Motor neuron (in vitro differentiated cells): ENCODE results near the gene CPED1. TPM values are rescaled to one million over a fixed set of nuclear protein-coding genes. Genes with fewer than 3 reads are reported as not detected.
A peak's percentile ranks its signal among the peaks of the same experiment; 100 is the strongest.

Experiments used
- ATAC-seq, 8 experiments: fragments of 200-7000 bp; cut with Tn5 transposase; replicated peaks in 6 of 8; 2 replicates each; pipeline ENCODE4 v1.8.0; 2021; ENCODE audit warnings: mild to moderate bottlenecking in 8 of 8, moderate library complexity in 8 of 8
- H3K27ac ChIP-seq, 2 donors: fragments of 250-450 bp; sonication (Bioruptor Pico); 2 replicates each; pipeline ENCODE4 v1.9.0; 2021; ENCODE audit warnings: antibody characterized with exemption in 2 of 2, mild to moderate bottlenecking in 2 of 2, moderate library complexity in 1 of 2
- H3K4me1 ChIP-seq, 2 donors: fragments of 250-450 bp; sonication (Bioruptor Pico); replicated peaks in 1 of 2; 2 replicates each; pipeline ENCODE4 v1.6.1; 2021; ENCODE audit warnings: antibody characterized with exemption in 2 of 2, mild to moderate bottlenecking in 2 of 2, moderate library complexity in 1 of 2
- H3K4me3 ChIP-seq, 5 donors: fragments of 250-450 bp; sonication (Bioruptor Pico); 2 replicates each; pipeline ENCODE4 v1.9.0; 2021; ENCODE audit warnings: antibody characterized with exemption in 5 of 5, mild to moderate bottlenecking in 5 of 5, moderate library complexity in 4 of 5
- WGBS, 10 experiments: fragments of 450-650 bp; shearing (Covaris generic); methylation state at CpG; one replicate each; pipeline ENCODE4 v1.0.0; 2022; 5-methylcytosine and 5-hydroxymethylcytosine counted together
- in situ Hi-C, 9 experiments: fragments of 400-800 bp; cut with MboI; loops; one replicate each; pipeline ENCODE4 v1.15.0; 2021; ENCODE audit warnings: low sequenced_read_pairs in 9 of 9, low pct_unique_long_range_greater_than_20kb in 2 of 9; ENCODE audit not compliant: unreplicated experiment in 9 of 9
- total RNA-seq, 8 experiments: library from RNA; unstranded; fragments of 300-600 nt; gene quantifications; 2 replicates each; pipeline versions ENCODE4 v1.2.3 to v1.2.4, GENCODE V29; 2022

Gene CPED1
- 10 to 100 TPM in 1 of 8 experiments, 1 to 10 TPM in 1, under 1 TPM in 5, not detected in 1; 0.05 to 21.8 (median 0.47) TPM for total RNA-seq

DNA sequence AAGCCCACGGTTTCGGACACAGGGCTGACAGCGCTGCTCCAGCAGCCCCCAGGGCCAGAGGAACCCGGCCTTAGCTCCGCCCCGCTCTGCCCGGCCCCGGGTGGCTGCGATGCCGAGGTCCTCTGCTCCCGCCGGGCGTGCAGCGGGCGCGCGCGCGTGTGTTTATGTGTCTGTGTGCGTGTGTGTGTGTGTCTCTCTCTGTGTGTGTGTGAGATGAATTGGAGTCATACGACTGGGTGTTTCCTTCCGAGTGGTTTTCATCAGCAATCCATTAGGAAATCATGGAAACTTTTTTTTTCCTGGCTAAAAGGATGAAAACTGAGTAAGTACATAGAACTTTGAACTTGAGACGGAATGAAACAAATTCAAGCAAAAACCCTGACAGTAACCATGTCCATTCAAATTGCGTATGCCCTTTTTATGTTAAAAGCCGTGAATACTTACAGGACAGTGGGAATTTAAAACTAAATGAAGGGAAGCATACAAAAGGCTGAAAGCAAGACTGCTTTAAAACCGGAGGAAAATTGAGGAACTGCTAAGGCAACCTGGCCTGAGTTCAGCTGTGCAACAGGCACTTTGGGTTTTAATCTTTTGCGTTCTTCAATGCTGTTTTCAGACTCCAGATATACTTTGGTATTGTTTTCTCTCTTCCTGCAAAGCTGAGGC is at the start of gene CPED1:
Gene CPED1, plus strand, starts transcription at position 121 of the 666 bp plus-strand sequence. CDS start 911 bp downstream, outside the sequence.
- peak; percentile 53 to 97 (median 94) for ATAC-seq
- H3K4me1 ChIP-seq = no peaks in the 10 kb centered on the region
- in situ Hi-C loops = loop anchor here in 3 of 9 experiments (10.0 to 25.0 kb wide), 3 partner anchors 99 to 349 kb away; partner anchors contain the start of gene WNT16 (in 1 of the 3)
- WGBS, 10 experiments = 0 to 61% (median 5%) methylated on average over 1 to 14 of the region's 27 CpGs; no CpG with 5 or more reads in 2 of the 10 experiments
- H3K4me3 ChIP-seq = peak within 1 kb of the TSS; percentile 21 to 33 (median 28)
- no peak within 1 kb of the TSS for H3K27ac ChIP-seq

DNA sequence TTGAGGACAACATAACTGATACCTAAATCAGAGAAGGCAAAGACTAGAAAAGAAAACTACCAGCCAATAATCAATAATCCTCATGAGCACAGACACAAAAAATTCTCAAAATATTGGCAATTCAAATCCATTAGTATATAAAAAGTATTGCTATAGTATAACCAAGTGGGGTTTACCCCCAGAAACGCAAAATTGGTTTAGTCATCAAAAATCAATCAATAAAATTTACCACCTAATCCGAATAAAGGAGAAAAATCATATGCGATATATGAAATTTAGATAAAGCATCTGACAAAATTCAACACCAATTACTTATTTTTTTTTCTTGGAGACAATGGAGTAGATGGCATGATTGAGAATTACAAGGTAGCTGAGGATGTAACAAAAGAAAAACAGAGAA is 49.2 kb upstream of the CPED1 start:
- in situ Hi-C loops = loop anchor here in 3 of 9 experiments (10.0 to 25.0 kb wide), 2 partner anchors 127 to 135 kb away; no protein-coding TSS in a partner anchor
- 41 to 87% (median 77%) methylated on average over 1 to 3 of the region's 3 CpGs for WGBS, 10 experiments
- H3K4me3 ChIP-seq = no peak overlapping the region
- no peak for ATAC-seq
- no peaks in the 10 kb centered on the region for H3K4me1 ChIP-seq
- H3K27ac ChIP-seq = no peak overlapping the region

DNA sequence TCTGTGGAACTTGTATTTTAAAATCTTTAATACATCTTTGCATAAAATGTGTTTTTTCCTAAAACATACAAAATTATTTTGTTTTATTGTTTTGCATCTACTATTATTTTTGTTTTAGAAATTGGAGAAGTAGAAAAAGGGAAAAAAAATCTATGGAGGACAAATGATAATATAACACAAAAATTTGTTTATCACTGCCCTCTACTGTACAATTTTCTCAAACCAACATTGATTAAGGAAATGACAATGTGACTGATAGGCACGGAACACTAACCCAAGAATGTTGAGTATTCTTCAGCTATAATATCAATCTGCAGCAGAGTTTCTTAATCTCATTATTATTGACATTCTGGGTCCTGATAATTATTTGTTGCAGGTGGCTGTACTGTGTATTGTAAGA is 47.4 kb upstream of the CPED1 start:
- in situ Hi-C loops = loop anchor here in 2 of 9 experiments (25.0 kb wide), 1 partner anchor 129 kb away; no protein-coding TSS in a partner anchor
- peak in 3 of 8 experiments; percentile 47 to 67 (median 49) for ATAC-seq
- 0 to 100% (median 47%) methylated on average over 1 of the region's 1 CpG; no CpG with 5 or more reads in 2 of the 10 experiments for WGBS, 10 experiments

DNA sequence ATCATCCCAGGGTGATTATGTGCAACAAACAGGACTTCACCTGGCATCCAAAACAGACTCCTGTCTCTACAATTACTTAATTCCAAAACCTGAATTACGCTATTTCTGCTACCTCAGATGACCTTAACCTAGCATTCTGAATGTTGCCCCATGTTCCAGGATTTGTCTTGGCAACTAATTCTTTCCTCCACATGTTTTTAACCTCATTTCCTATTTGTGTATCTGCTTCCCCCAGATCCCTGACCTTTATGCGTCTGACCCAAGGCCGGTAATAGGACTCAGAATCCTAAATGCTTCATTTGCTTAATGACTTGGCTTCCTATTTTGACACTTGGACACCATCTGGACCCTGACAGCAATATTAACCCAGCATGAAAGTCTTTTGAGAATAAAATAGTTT is 46.7 kb upstream of the CPED1 start:
- Histone ChIP-seq H3K27ac (no peak overlapping the region), H3K4me3 (no peak overlapping the region), H3K4me1 (peaks cover 0 to 3% of the 10 kb centered on the region in 2 donors)
- WGBS, 10 experiments = 32 to 90% (median 47%) methylated on average over 2 to 3 of the region's 3 CpGs; no CpG with 5 or more reads in 3 of the 10 experiments
- in situ Hi-C loops = loop anchor here in 2 of 9 experiments (25.0 kb wide), 1 partner anchor 130 kb away; no protein-coding TSS in a partner anchor
- no peak for ATAC-seq

More for the DNA sequence above, 47.4 kb upstream of the CPED1 start:
- Histone ChIP-seq H3K4me3 (no peak overlapping the region), H3K27ac (no peak overlapping the region), H3K4me1 (peaks cover 0 to 3% of the 10 kb centered on the region in 2 donors)

DNA sequence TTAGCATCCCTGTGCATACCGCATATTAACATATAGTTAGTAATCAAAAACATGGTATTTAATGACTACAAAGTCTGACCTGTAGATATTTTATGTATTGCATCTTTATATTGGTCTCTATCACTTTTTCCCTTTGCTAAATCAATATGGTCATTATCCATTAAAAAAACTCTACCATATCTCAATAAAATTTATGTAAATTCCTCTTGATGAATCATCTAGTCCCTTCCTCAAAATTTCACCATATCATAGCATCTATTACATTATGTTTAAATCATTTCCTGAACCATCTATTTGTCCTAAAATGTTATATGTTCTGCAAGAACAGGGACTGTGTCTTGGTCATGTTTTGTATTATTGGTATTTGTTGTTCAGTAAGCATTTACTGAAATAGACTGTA is 45.6 kb upstream of the CPED1 start:
- ATAC-seq = no peak
- in situ Hi-C loops = loop anchor here in 2 of 9 experiments (25.0 kb wide), 1 partner anchor 131 kb away; no protein-coding TSS in a partner anchor
- Histone ChIP-seq H3K4me3 (no peak overlapping the region), H3K27ac (no peak overlapping the region), H3K4me1 (peaks cover 0 to 3% of the 10 kb centered on the region in 2 donors)
- 44 to 100% (median 88%) methylated on average over 1 of the region's 1 CpG; no CpG with 5 or more reads in 1 of the 10 experiments for WGBS, 10 experiments

DNA sequence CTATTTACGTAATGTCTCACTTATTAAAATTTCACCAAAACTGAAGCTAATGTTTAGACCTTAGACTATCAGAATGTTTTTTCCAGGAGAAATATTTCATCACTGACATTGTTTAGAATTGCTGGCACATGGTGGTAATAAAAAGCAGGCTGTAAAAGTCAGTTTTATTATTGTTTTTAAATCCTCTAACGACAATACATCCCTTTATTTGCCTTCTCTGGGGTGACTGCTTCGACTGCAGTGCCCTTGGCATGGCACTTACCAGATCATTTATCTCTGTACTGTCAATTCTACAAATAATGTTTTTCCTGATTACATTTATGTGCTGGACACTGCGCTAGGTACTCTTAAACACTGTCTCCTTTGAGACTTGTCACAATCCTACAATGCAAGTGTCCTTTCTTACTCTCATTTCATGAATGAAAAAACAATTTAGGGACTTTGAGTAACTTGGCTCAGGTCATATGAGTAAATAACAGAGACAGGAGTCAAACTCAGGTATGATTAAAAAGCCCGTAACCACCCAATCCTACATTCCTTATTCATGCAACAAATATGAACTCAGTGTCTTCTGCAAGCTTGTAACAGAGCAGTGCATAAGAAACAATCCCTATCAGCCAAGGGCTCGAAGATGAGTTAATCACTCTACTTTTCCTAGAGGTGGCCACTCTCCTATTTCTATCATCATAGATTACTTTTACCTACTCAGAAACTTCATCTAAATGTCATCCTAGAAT is 43.5 kb upstream of the CPED1 start:
- in situ Hi-C loops = loop anchor here in 2 of 9 experiments (25.0 kb wide), 1 partner anchor 133 kb away; no protein-coding TSS in a partner anchor
- 50 to 100% (median 75%) methylated on average over 1 to 6 of the region's 6 CpGs for WGBS, 10 experiments

DNA sequence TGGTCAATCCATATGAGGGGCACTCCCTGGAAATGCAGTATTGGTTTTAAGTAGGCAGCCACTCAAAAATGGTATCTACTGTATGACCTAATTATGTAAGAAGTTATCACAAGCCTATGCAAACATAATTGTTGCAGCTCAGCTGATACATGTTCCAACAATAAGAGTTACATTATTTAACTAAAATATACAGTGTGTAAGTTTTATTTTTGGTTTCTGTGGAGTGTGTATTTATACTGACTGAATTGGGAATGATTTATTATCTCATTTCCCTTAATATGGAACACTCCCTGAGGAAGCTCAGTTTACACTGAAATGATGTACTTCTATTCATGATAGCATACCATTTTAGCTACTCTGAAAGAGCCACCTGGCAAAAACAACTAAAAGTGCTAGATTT is 40.5 kb upstream of the CPED1 start:
- Histone ChIP-seq H3K27ac (no peak overlapping the region), H3K4me1 (peaks cover 5 to 9% of the 10 kb centered on the region in 2 donors), H3K4me3 (no peak overlapping the region)
- no peak for ATAC-seq
- in situ Hi-C loops = loop anchor here in 2 of 9 experiments (25.0 kb wide), 1 partner anchor 136 kb away; no protein-coding TSS in a partner anchor

More for the DNA sequence above, 43.5 kb upstream of the CPED1 start:
- H3K27ac ChIP-seq = no peak overlapping the region
- H3K4me1 ChIP-seq = peaks cover 0 to 3% of the 10 kb centered on the region in 2 donors
- H3K4me3 ChIP-seq = no peak overlapping the region
- ATAC-seq = no peak

DNA sequence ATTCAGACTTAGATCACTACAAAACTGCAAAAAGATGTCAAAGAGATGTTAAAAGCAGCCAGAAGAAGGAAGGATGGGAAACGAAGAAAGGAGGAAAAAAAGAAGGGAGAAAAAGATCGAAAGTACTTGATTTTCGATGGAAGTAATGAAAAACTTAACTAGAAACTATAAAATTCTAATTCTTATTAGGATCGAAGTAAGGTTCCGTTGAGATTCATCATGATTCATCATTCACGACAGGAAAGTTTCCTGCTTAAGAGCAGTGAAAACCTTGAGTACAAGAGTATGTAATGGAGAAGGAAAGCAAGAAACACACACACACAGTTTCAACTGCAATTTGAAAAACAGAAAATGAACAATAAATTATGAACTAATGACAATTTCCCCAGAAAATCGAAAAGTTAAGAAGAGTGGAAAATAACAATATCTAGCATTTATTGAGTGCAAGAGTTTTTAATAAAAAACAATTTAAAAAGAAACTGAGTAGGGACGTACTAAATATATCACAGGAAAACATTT is 39.1 kb upstream of the CPED1 start:
- no peak overlapping the region for H3K27ac ChIP-seq
- in situ Hi-C loops = loop anchor here in 2 of 9 experiments (25.0 kb wide), 1 partner anchor 137 kb away; no protein-coding TSS in a partner anchor
- peak overlapping the region; percentile 55 to 78 (median 71) for H3K4me3 ChIP-seq
- 31 to 60% (median 42%) methylated on average over 6 to 8 of the region's 8 CpGs for WGBS, 10 experiments
- ATAC-seq = no peak
- peaks cover 5 to 9% of the 10 kb centered on the region in 2 donors for H3K4me1 ChIP-seq

DNA sequence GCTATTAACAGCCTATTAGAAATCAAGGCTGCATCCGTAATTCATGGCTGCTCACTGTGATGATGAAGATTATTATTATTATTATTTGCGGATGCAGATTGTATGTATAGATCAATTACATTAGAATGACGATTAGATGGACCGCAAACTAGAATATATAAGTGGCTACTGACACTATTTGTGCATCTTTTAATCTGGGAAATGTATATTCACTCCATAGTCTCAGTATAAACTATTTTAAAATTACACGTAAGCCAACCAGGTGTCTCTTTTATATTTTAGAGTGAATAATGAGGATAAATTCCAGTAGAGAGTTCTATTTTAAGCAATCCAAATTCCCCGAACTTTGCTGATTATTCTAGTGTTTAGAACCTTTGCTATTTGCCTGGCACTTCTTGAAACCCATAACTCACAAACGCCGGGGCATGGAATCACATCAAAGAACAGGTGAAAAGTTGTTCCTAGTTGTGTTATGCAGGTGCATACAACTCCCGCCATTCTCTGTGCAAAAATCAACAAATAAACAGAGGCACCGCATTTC is 38.4 kb upstream of the CPED1 start:
- peaks cover 5 to 6% of the 10 kb centered on the region in 2 donors for H3K4me1 ChIP-seq
- in situ Hi-C loops = loop anchor here in 2 of 9 experiments (25.0 kb wide), 1 partner anchor 138 kb away; no protein-coding TSS in a partner anchor
- no peak overlapping the region for H3K27ac ChIP-seq
- no peak for ATAC-seq
- 0 to 12% (median 7%) methylated on average over 1 to 10 of the region's 10 CpGs for WGBS, 10 experiments
- peak overlapping the region; percentile 55 to 78 (median 71) for H3K4me3 ChIP-seq

DNA sequence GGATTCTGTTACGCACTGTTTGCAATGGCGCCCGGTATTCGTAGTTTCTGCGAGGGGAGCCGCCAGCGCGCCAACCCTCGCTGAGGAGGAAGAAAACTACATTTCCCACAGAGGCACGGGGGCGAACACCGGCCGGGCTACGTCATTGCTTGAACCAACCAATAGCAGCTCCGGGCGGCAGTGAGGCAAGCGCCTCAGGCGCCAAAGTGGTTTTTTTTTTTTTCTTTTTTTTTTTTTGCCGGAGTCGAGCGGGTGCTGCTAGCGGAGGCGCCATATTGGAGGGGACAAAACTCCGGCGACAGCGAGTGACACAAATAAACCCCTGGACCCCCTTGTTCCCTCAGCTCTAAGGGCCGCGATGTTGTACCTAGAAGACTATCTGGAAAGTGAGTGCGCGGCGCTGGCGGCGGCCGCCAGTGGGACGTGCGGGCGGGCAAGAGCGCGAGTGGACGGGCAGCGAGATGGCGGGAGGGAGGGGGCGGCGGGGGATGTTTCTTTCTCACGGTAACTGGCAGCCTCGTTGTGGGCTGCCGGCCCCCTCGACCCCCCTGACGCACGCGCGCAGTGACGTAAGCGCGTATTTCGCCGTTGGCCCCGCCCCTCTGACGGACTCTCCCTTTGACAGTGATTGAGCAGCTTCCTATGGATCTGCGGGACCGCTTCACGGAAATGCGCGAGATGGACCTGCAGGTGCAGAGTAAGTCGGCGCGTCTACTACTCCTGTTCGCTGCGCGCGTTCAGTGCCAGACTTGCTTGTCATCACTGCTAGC is 37.8 kb upstream of the CPED1 start, which contains the start of gene ING3:
Gene ING3, plus strand, starts transcription at position 239 of the 770 bp plus-strand sequence. Its CDS starts 120 bp downstream, at position 359.
- ATAC-seq = peak; percentile 93 to 97 (median 95)
- in situ Hi-C loops = no loop called here

DNA sequence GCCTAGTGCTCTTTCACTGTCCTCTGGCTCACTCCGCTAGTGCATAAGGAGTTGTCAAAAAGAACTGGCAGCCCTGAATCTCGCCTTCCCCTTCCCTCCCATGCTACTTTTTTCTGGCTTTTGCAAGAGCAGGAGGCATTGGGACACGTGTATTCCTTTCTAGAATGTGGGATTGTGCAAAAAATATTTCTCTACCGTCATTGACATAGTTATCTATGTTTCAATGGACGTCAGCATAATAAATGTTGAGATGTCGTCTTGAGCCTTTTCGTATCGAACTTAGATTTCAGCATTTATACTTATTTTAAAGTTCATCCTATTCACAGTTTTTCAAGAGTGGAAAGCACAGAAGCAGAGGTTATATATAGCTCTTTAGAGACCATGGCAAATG is 37.2 kb upstream of the CPED1 start:
- in situ Hi-C loops = no loop called here
- ATAC-seq = no peak
- H3K4me1 ChIP-seq = peaks cover 5 to 6% of the 10 kb centered on the region in 2 donors
- peak overlapping the region; percentile 58 to 78 (median 71) for H3K4me3 ChIP-seq
- WGBS, 10 experiments = 0 to 40% (median 18%) methylated on average over 1 to 8 of the region's 8 CpGs
- peak overlapping the region in 1 of 2 donors; percentile 99 for H3K27ac ChIP-seq

More for the DNA sequence above, 37.8 kb upstream of the CPED1 start, which contains the start of gene ING3:
- H3K4me3 ChIP-seq = peak within 1 kb of the TSS; percentile 58 to 78 (median 71)
- WGBS, 10 experiments = 0 to 3% (median 0%) methylated on average over 2 to 22 of the region's 71 CpGs
- peak within 1 kb of the TSS; percentile 99 for H3K27ac ChIP-seq
- peaks cover 5 to 6% of the 10 kb centered on the region in 2 donors for H3K4me1 ChIP-seq
